GM18520 (cell line): ENCODE results near the gene ZER1.
"Not testable (repeated sequence)": the region's sequence is repeated elsewhere in the genome, so short reads cannot be mapped to it uniquely, and the experiment has no call there.

Experiments
- ATAC-seq: cut with Tn5 transposase; IDR thresholded peaks from one replicate; pipeline ENCODE4 v1.9.1; 2021; ENCODE audit not compliant: unreplicated experiment

ZER1 gene

GRCh38 chr9:128696923-128697707, 74.6 kb downstream of the ZER1 start:
- no peak for ATAC-seq

GRCh38 chr9:128694344-128694743, 77.4 kb downstream of the ZER1 start:
- ATAC-seq, result no peak

- ATAC-seq, result not testable (repeated sequence)
These were observed 78.0 kb downstream of the ZER1 start for GRCh38 chr9:128693738-128694137.

GRCh38 chr9:128690684-128691034, 81.1 kb downstream of the ZER1 start:
- ATAC-seq, result no peak

GRCh38 chr9:128689820-128690683, 81.7 kb downstream of the ZER1 start:
- ATAC-seq, result no peak

GRCh38 chr9:128689293-128689774, 82.4 kb downstream of the ZER1 start:
- ATAC-seq, result no peak

- ATAC-seq, result peak; percentile 77
These were observed 83.0 kb downstream of the ZER1 start, which contains the start of gene SET for GRCh38 chr9:128688501-128689292. SET (plus strand) TSS chr9:128689222; CDS start chr9:128689583, 361 bp downstream.

- no peak for ATAC-seq
These were observed 84.3 kb downstream of the ZER1 start for GRCh38 chr9:128687453-128687852.

- ATAC-seq, result no peak
These were observed 85.9 kb downstream of the ZER1 start for GRCh38 chr9:128685636-128686489.

- no peak for ATAC-seq
These were observed 87.2 kb downstream of the ZER1 start for GRCh38 chr9:128684325-128685199.

- ATAC-seq, result no peak
These were observed 87.7 kb downstream of the ZER1 start for GRCh38 chr9:128684065-128684324.

GRCh38 chr9:128683340-128684064, 88.2 kb downstream of the ZER1 start:
- ATAC-seq, result no peak
